ENCODE data around the gene ELOF1. TPM values are rescaled to one million over a fixed set of nuclear protein-coding genes. Genes with fewer than 3 reads are reported as not detected.
"Not testable (repeated sequence)": the region's sequence is repeated elsewhere in the genome, so short reads cannot be mapped to it uniquely, and the experiment has no call there.

The ELOF1 gene
- total and polyA plus RNA-seq, 12 donors = 24.4 to 127 (median 57.2) TPM

DNA sequence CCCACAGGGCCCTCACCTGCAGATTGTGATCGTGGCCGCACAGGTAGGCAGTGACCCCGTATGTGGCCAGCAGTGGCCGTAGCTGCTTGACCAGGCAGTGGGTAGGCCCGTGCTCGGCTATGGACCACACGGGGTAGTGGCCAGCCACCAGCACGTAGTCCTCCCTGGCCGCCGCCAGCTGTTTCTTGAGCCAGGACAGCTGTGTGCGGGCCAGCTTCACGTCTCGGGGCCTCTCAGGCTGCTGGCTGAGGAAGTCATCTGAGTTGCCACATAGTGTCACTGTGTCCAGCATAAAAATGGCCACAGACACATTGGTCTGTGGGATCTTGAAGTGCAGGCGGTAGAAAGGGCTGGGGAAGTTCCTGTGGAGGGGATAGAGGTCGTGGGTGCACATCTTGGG lies 17.2 kb upstream of the ELOF1 start:
- no peak for TF ChIP-seq POLR2A (IDR thresholded peaks at IDR 0.05)
- TF ChIP-seq, protein P1, sequence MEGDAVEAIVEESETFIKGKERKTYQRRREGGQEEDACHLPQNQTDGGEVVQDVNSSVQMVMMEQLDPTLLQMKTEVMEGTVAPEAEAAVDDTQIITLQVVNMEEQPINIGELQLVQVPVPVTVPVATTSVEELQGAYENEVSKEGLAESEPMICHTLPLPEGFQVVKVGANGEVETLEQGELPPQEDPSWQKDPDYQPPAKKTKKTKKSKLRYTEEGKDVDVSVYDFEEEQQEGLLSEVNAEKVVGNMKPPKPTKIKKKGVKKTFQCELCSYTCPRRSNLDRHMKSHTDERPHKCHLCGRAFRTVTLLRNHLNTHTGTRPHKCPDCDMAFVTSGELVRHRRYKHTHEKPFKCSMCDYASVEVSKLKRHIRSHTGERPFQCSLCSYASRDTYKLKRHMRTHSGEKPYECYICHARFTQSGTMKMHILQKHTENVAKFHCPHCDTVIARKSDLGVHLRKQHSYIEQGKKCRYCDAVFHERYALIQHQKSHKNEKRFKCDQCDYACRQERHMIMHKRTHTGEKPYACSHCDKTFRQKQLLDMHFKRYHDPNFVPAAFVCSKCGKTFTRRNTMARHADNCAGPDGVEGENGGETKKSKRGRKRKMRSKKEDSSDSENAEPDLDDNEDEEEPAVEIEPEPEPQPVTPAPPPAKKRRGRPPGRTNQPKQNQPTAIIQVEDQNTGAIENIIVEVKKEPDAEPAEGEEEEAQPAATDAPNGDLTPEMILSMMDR (IDR thresholded peaks at IDR 0.05) = no peak
- Histone ChIP-seq H3K4me1 (replicated peaks in 1 of 2) (peaks cover 0 to 5% of the 10 kb centered on the region in 2 donors), H3K9me3 (replicated peaks in 1 of 3) (no peaks in the 10 kb centered on the region), H3K27ac (no peak overlapping the region), H3K4me3 (no peak overlapping the region), H3K36me3 (replicated peaks in 1 of 2) (no peaks in the 10 kb centered on the region), H3K27me3 (peaks cover 7% of the 10 kb centered on the region)
- no peak for DNase-seq
- WGBS, 4 donors = 87 to 95% (median 91%) methylated on average over 7 to 15 of the region's 15 CpGs
- intact Hi-C loops (cut with DNase I) = no loop called here

GRCh38 chr19:11574689-11575088 lies 15.7 kb upstream of the ELOF1 start:
- peaks cover 7% of the 10 kb centered on the region for H3K27me3 ChIP-seq
- 82 to 100% (median 85%) methylated on average over 1 to 9 of the region's 9 CpGs for WGBS, 4 donors
- intact Hi-C loops (cut with DNase I) = no loop called here
- no peak for TF ChIP-seq POLR2A (IDR thresholded peaks at IDR 0.05)
- TF ChIP-seq, protein P1 (IDR thresholded peaks at IDR 0.05) = no peak
- no peak overlapping the region for H3K27ac ChIP-seq
- H3K4me3 ChIP-seq = no peak overlapping the region
- H3K9me3 ChIP-seq (replicated peaks in 1 of 3) = no peaks in the 10 kb centered on the region
- DNase-seq = no peak
- H3K36me3 ChIP-seq (replicated peaks in 1 of 2) = no peaks in the 10 kb centered on the region
- peaks cover 0 to 5% of the 10 kb centered on the region in 2 donors for H3K4me1 ChIP-seq (replicated peaks in 1 of 2)

- 74 to 97% (median 84%) methylated on average over 4 of the region's 4 CpGs for WGBS, 4 donors
- intact Hi-C loops (cut with DNase I) = not testable (repeated sequence)
These were observed 14.7 kb upstream of the ELOF1 start for GRCh38 chr19:11573763-11574162.

GRCh38 chr19:11573354-11573753 lies 14.3 kb upstream of the ELOF1 start:
- intact Hi-C loops (cut with DNase I); H3K4me1 ChIP-seq (replicated peaks in 1 of 2); H3K4me3 ChIP-seq; H3K27me3 ChIP-seq; DNase-seq; H3K36me3 ChIP-seq (replicated peaks in 1 of 2); H3K9me3 ChIP-seq (replicated peaks in 1 of 3); H3K27ac ChIP-seq: not testable (repeated sequence)
- WGBS, 4 donors = 77 to 85% (median 83%) methylated on average over 6 of the region's 6 CpGs

More at GRCh38 chr19:11573763-11574162, 14.7 kb upstream of the ELOF1 start:
- DNase-seq; H3K4me1 ChIP-seq (replicated peaks in 1 of 2); H3K9me3 ChIP-seq (replicated peaks in 1 of 3); H3K4me3 ChIP-seq; H3K27ac ChIP-seq; H3K36me3 ChIP-seq (replicated peaks in 1 of 2); H3K27me3 ChIP-seq: not testable (repeated sequence)

DNA sequence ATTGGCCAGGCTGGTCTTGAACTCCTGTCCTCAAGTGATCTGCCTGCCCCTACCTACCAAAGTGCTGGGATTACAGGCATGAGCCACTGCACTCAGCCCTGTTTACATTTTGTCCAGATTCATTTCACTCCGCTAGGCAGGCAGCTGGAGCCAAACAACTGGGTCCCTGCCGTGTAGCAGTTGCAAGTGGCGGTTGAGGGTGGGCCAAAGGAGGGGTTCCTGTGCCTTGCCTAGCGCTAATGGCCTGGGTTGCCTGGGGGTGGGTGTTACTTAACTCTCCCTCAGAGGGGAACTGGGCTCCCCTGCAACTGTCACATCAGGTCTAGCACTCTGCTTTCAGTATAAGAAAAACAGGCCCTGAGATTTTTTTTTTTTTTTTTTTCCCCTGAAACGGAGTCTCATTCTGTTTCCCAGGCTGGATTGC lies 11.0 kb upstream of the ELOF1 start:
- 62 to 79% (median 72%) methylated on average over 3 to 5 of the region's 5 CpGs for WGBS, 4 donors
- TF ChIP-seq POLR2A (IDR thresholded peaks at IDR 0.05) = no peak
- TF ChIP-seq, protein P1 (IDR thresholded peaks at IDR 0.05) = no peak
- Histone ChIP-seq H3K27ac (no peak overlapping the region), H3K9me3 (replicated peaks in 1 of 3) (no peaks in the 10 kb centered on the region), H3K4me1 (replicated peaks in 1 of 2) (no peaks in the 10 kb centered on the region), H3K36me3 (replicated peaks in 1 of 2) (no peaks in the 10 kb centered on the region), H3K4me3 (no peak overlapping the region), H3K27me3 (no peaks in the 10 kb centered on the region)
- intact Hi-C loops (cut with DNase I) = no loop called here
- DNase-seq = no peak
